ENCODE data around the gene CEP104. TPM values are rescaled to one million over a fixed set of nuclear protein-coding genes. Genes with fewer than 3 reads are reported as not detected.

Gene CEP104
- polyA plus RNA-seq, 1 donor (not counting 4 experiments of a cell fraction or from before 2014, with no cell fraction given) = 35.7 TPM

GRCh38 chr1:3831689-3832088 lies 25.3 kb downstream of the CEP104 start:
- no peak overlapping the region for H3K4me3 ChIP-seq (ENCODE audit: control insufficient read depth in 2 of 3, extremely low read depth in 1 of 3, insufficient read depth in 2 of 3, low read depth in 1 of 3, low read length in 3 of 3)
- H3K9me1 ChIP-seq (ENCODE audit: control insufficient read depth, extremely low read depth, insufficient read depth, low read length) = no peaks in the 10 kb centered on the region
- peaks cover 14 to 26% of the 10 kb centered on the region in 2 experiments for H3K36me3 ChIP-seq (ENCODE audit: control insufficient read depth in 2 of 2, extremely low read depth in 1 of 2, insufficient read depth in 2 of 2, low read length in 2 of 2)
- H3K79me2 ChIP-seq (ENCODE audit: control insufficient read depth, insufficient read depth, low read length) = no peaks in the 10 kb centered on the region
- TF ChIP-seq EZH2 (IDR thresholded peaks at IDR 0.05; ENCODE audit: low read length) (no peak), CTCF (optimal IDR thresholded peaks at IDR 0.05 in 1 of 3, IDR thresholded peaks at IDR 0.05 in 1 of 3, conservative IDR thresholded peaks at IDR 0.05 in 1 of 3; ENCODE audit: extremely low read depth in 1 of 3, insufficient read depth in 2 of 3, low read length in 3 of 3) (no peak)
- no peak overlapping the region for H3K9ac ChIP-seq (ENCODE audit: control insufficient read depth, extremely low read depth, insufficient read depth, low read length)
- H3K27me3 ChIP-seq (ENCODE audit: control insufficient read depth, extremely low read depth, insufficient read depth, low read length) = no peaks in the 10 kb centered on the region
- H3K4me2 ChIP-seq (ENCODE audit: control insufficient read depth, extremely low read depth, insufficient read depth, low read depth, low read length) = no peak overlapping the region
- no peaks in the 10 kb centered on the region for H3K4me1 ChIP-seq (ENCODE audit: control insufficient read depth, extremely low read depth, insufficient read depth, low read length)
- dilution Hi-C loops (cut with MboI; ENCODE audit: extremely low pct_ligation_motif_present, low sequenced_read_pairs) = no loop called here
- H4K20me1 ChIP-seq (ENCODE audit: control insufficient read depth, extremely low read depth, insufficient read depth, low read length) = no peaks in the 10 kb centered on the region
- no peak overlapping the region for H3K27ac ChIP-seq (ENCODE audit: control insufficient read depth, insufficient read depth, low read length)
- H2AFZ ChIP-seq (ENCODE audit: control insufficient read depth, low read length) = no peak overlapping the region
- no peaks in the 10 kb centered on the region for H3K9me3 ChIP-seq (ENCODE audit: control insufficient read depth, low read depth, low read length)
- DNase-seq (ENCODE audit: low read depth, low spot score) (no peak), FAIRE-seq (no peak)

DNA sequence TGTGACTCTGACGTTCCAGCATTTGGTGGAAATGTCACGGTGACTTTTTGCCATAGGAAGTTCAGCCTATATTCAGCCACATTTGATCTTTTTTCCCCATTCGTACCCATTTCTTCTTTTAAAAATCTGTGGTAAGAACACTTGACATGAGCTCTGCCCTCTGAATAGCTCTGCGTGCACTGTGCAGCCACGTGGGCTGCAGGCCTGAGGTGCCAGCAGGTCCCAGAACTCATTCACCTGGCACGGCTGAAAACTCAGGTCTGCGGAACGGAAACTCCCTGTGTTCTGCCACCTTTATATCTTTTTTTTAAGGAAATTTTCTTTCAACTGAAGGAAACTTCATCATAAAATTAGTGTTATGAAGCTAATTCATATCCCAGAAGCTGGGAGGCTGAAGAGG lies 28.6 kb downstream of the CEP104 start:
- H3K9me1 ChIP-seq (ENCODE audit: control insufficient read depth, extremely low read depth, insufficient read depth, low read length) = no peaks in the 10 kb centered on the region
- H4K20me1 ChIP-seq (ENCODE audit: control insufficient read depth, extremely low read depth, insufficient read depth, low read length) = no peaks in the 10 kb centered on the region
- H3K9me3 ChIP-seq (ENCODE audit: control insufficient read depth, low read depth, low read length) = no peaks in the 10 kb centered on the region
- H3K27ac ChIP-seq (ENCODE audit: control insufficient read depth, insufficient read depth, low read length) = no peak overlapping the region
- TF ChIP-seq CTCF (optimal IDR thresholded peaks at IDR 0.05 in 1 of 3, IDR thresholded peaks at IDR 0.05 in 1 of 3, conservative IDR thresholded peaks at IDR 0.05 in 1 of 3; ENCODE audit: extremely low read depth in 1 of 3, insufficient read depth in 2 of 3, low read length in 3 of 3) = no peak
- no peak for TF ChIP-seq EZH2 (IDR thresholded peaks at IDR 0.05; ENCODE audit: low read length)
- no peaks in the 10 kb centered on the region for H3K79me2 ChIP-seq (ENCODE audit: control insufficient read depth, insufficient read depth, low read length)
- H3K9ac ChIP-seq (ENCODE audit: control insufficient read depth, extremely low read depth, insufficient read depth, low read length) = no peak overlapping the region
- no peak overlapping the region for H3K4me3 ChIP-seq (ENCODE audit: control insufficient read depth in 2 of 3, extremely low read depth in 1 of 3, insufficient read depth in 2 of 3, low read depth in 1 of 3, low read length in 3 of 3)
- H3K4me1 ChIP-seq (ENCODE audit: control insufficient read depth, extremely low read depth, insufficient read depth, low read length) = no peaks in the 10 kb centered on the region
- H3K36me3 ChIP-seq (ENCODE audit: control insufficient read depth in 2 of 2, extremely low read depth in 1 of 2, insufficient read depth in 2 of 2, low read length in 2 of 2) = peaks cover 19 to 26% of the 10 kb centered on the region in 2 experiments
- no peak overlapping the region for H3K4me2 ChIP-seq (ENCODE audit: control insufficient read depth, extremely low read depth, insufficient read depth, low read depth, low read length)
- no peak overlapping the region for H2AFZ ChIP-seq (ENCODE audit: control insufficient read depth, low read length)
- no peak for FAIRE-seq
- no peaks in the 10 kb centered on the region for H3K27me3 ChIP-seq (ENCODE audit: control insufficient read depth, extremely low read depth, insufficient read depth, low read length)
- dilution Hi-C loops (cut with MboI; ENCODE audit: extremely low pct_ligation_motif_present, low sequenced_read_pairs) = no loop called here
- DNase-seq (ENCODE audit: low read depth, low spot score) = no peak

All from keratinocyte (primary cell).